Measurements from ENCODE around the gene MYO1A. TPM values are rescaled to one million over a fixed set of nuclear protein-coding genes. Genes with fewer than 3 reads are reported as not detected.

Gene MYO1A
- total RNA-seq, 3 donors from 2014 or later (not counting 1 experiment from before 2014, with no cell fraction given) = 1.1 TPM; not detected in 2

DNA sequence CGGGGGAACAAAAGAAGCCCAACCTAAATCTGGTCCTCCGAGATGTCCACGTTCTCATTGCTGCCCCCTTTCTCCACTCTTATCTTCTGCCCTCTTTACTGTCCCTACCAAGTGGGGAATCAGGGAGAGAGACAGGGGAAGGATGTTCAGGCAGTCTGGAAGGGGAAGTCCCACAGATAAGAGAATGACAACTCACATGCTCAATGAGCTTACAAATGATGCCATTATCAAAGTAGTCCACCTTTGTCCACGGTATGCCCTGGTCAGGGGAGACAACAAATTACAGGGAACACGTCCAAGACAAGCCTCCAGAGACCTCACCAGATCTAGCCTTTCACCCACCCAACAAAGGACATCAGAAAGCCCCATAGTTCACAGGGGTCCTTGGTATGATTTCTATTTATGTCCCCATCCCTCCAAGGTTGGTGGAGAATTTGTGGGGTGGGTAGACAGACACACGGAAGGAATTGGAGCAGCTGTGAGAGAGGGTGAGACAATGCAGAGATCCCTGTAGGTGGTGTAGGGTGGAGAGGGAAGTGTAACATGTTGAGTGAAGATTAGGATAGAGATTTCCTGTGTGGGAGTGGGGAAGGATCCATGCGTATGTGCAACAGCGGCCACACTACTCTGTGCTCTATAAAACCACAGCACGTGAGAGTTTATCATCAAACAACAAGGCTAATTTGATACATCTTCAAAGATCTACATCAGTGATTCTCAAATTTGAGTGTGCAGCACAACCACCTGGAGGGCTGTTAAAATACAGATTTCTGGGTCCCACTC, 10.7 kb downstream of the MYO1A start:
- no peak overlapping the region for H3K27ac ChIP-seq (ENCODE audit: low read length)

DNA sequence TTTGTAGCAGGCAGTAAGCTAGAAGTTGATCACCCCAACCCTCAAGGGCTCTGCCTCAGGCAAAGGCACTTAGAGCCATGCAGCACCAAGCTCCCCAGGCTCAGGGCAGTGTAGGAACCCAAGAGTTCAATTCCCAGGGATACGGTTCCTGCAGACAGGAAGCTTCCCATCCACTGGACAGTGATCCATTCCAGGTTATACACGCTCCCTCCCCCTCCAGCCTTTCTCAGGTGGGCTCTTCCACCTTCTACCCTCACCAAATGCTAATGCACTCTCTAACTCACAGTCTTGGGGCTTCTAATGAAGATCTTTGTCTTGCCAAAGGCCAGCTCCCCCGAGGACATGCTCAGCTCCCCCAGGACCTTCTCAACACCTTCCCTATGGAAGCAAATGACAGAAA, 12.7 kb downstream of the MYO1A start:
- H3K4me1 Mint-ChIP-seq = no peaks in the 10 kb centered on the region

More for the DNA sequence above, 10.7 kb downstream of the MYO1A start:
- TF ChIP-seq, protein P1, sequence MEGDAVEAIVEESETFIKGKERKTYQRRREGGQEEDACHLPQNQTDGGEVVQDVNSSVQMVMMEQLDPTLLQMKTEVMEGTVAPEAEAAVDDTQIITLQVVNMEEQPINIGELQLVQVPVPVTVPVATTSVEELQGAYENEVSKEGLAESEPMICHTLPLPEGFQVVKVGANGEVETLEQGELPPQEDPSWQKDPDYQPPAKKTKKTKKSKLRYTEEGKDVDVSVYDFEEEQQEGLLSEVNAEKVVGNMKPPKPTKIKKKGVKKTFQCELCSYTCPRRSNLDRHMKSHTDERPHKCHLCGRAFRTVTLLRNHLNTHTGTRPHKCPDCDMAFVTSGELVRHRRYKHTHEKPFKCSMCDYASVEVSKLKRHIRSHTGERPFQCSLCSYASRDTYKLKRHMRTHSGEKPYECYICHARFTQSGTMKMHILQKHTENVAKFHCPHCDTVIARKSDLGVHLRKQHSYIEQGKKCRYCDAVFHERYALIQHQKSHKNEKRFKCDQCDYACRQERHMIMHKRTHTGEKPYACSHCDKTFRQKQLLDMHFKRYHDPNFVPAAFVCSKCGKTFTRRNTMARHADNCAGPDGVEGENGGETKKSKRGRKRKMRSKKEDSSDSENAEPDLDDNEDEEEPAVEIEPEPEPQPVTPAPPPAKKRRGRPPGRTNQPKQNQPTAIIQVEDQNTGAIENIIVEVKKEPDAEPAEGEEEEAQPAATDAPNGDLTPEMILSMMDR (IDR thresholded peaks at IDR 0.05) = no peak
- no peaks in the 10 kb centered on the region for H3K9me3 Mint-ChIP-seq
- intact Hi-C loops (cut with micrococcal nuclease) = no loop called here
- Histone ChIP-seq H3K36me3 (ENCODE audit: control insufficient read depth, insufficient read depth, low read length) (no peaks in the 10 kb centered on the region), H3K4me1 (ENCODE audit: control insufficient read depth, insufficient read depth, low read length) (no peaks in the 10 kb centered on the region), H3K27me3 (ENCODE audit: control insufficient read depth, insufficient read depth, low read length) (no peaks in the 10 kb centered on the region), H3K4me3 (ENCODE audit: low read length) (no peak overlapping the region), H3K9me3 (ENCODE audit: control insufficient read depth, insufficient read depth, low read length) (no peaks in the 10 kb centered on the region)
- no peak for ATAC-seq
- no peaks in the 10 kb centered on the region for H3K36me3 Mint-ChIP-seq
- DNase-seq = no peak
- H3K4me3 Mint-ChIP-seq = no peak overlapping the region
- H3K4me1 Mint-ChIP-seq = no peaks in the 10 kb centered on the region
- 80% methylated on average over 7 of the region's 9 CpGs for WGBS (ENCODE audit: insufficient coverage)
- peaks cover 6 to 13% of the 10 kb centered on the region in 2 donors for H3K27me3 Mint-ChIP-seq (ENCODE audit: low read depth in 2 of 2)
- no peak overlapping the region for H3K27ac Mint-ChIP-seq

GRCh38 chr12:57033431-57033830, 16.5 kb downstream of the MYO1A start:
- H3K9me3 Mint-ChIP-seq = no peaks in the 10 kb centered on the region
- H3K4me3 Mint-ChIP-seq = no peak overlapping the region
- no peaks in the 10 kb centered on the region for H3K36me3 Mint-ChIP-seq
- Histone ChIP-seq H3K4me3 (ENCODE audit: low read length) (no peak overlapping the region), H3K36me3 (ENCODE audit: control insufficient read depth, insufficient read depth, low read length) (no peaks in the 10 kb centered on the region), H3K27me3 (ENCODE audit: control insufficient read depth, insufficient read depth, low read length) (no peaks in the 10 kb centered on the region), H3K9me3 (ENCODE audit: control insufficient read depth, insufficient read depth, low read length) (no peaks in the 10 kb centered on the region), H3K4me1 (ENCODE audit: control insufficient read depth, insufficient read depth, low read length) (peaks cover 5% of the 10 kb centered on the region), H3K27ac (ENCODE audit: low read length) (no peak overlapping the region)
- TF ChIP-seq, protein P1 (IDR thresholded peaks at IDR 0.05) = no peak
- DNase-seq (no peak), ATAC-seq (no peak)
- peaks cover 8 to 11% of the 10 kb centered on the region in 2 donors for H3K4me1 Mint-ChIP-seq
- intact Hi-C loops (cut with micrococcal nuclease) = no loop called here
- WGBS (ENCODE audit: insufficient coverage) = 95% methylated on average over 3 of the region's 3 CpGs
- H3K27ac Mint-ChIP-seq = no peak overlapping the region
- H3K27me3 Mint-ChIP-seq (ENCODE audit: low read depth in 2 of 2) = peaks cover 0 to 6% of the 10 kb centered on the region in 2 donors

More for the DNA sequence above, 12.7 kb downstream of the MYO1A start:
- H3K9me3 ChIP-seq (ENCODE audit: control insufficient read depth, insufficient read depth, low read length) = no peaks in the 10 kb centered on the region
- no peak overlapping the region for H3K4me3 Mint-ChIP-seq
- H3K27ac Mint-ChIP-seq = no peak overlapping the region
- no peak overlapping the region for H3K27ac ChIP-seq (ENCODE audit: low read length)
- H3K36me3 ChIP-seq (ENCODE audit: control insufficient read depth, insufficient read depth, low read length) = no peaks in the 10 kb centered on the region
- DNase-seq (no peak), ATAC-seq (no peak)
- intact Hi-C loops (cut with micrococcal nuclease) = no loop called here
- H3K27me3 Mint-ChIP-seq (ENCODE audit: low read depth in 2 of 2) = peaks cover 0 to 3% of the 10 kb centered on the region in 2 donors
- WGBS (ENCODE audit: insufficient coverage) = 92% methylated on average over 3 of the region's 3 CpGs
- TF ChIP-seq, protein P1 (IDR thresholded peaks at IDR 0.05) = no peak
- no peak overlapping the region for H3K4me3 ChIP-seq (ENCODE audit: low read length)
- no peaks in the 10 kb centered on the region for H3K9me3 Mint-ChIP-seq
- H3K27me3 ChIP-seq (ENCODE audit: control insufficient read depth, insufficient read depth, low read length) = no peaks in the 10 kb centered on the region
- H3K4me1 ChIP-seq (ENCODE audit: control insufficient read depth, insufficient read depth, low read length) = no peaks in the 10 kb centered on the region
- H3K36me3 Mint-ChIP-seq = no peaks in the 10 kb centered on the region

All from natural killer cell (primary cell).